NT2/D1 (cell line): ENCODE data around the gene SLIT3.
"Not testable (repeated sequence)": the region's sequence is repeated elsewhere in the genome, so short reads cannot be mapped to it uniquely, and the experiment has no call there.

ENCODE experiments used
- DNase-seq: peaks from one replicate; pipeline ENCODE4 v3.0.0-alpha.2; 2011; ENCODE audit warnings: low read depth, low spot score
- H3K27me3 ChIP-seq: 2 replicates; pipeline ENCODE4 v1.6.0; 2011; ENCODE audit warnings: mild to moderate bottlenecking; ENCODE audit not compliant: insufficient read length, insufficient read depth
- H3K36me3 ChIP-seq: 2 replicates; pipeline ENCODE4 v1.6.1; 2011; ENCODE audit warnings: mild to moderate bottlenecking, low read length, mixed read lengths; ENCODE audit not compliant: insufficient read depth, insufficient read length
- H3K4me1 ChIP-seq: 2 replicates; pipeline ENCODE4 v1.5.1; 2011; ENCODE audit not compliant: insufficient read depth, insufficient read length
- H3K4me3 ChIP-seq: 2 replicates; pipeline ENCODE4 v1.5.1; 2011; ENCODE audit warnings: low read depth; ENCODE audit not compliant: insufficient read length
- H3K9ac ChIP-seq: 2 replicates; pipeline ENCODE4 v1.6.0; 2011; ENCODE audit warnings: low read depth; ENCODE audit not compliant: insufficient read length
- H3K9me3 ChIP-seq: 2 replicates; pipeline ENCODE4 v1.5.1; 2011; ENCODE audit warnings: mild to moderate bottlenecking, low read length; ENCODE audit not compliant: insufficient read depth
- SUZ12 ChIP-seq: IDR thresholded peaks from 2 replicates; pipeline ENCODE4 v1.6.1; 2011; ENCODE audit not compliant: insufficient read length, insufficient read depth; ENCODE audit errors: extremely low read depth
- YY1 ChIP-seq: IDR thresholded peaks from 2 replicates; pipeline ENCODE4 v1.6.1; 2011; ENCODE audit not compliant: insufficient read length, insufficient read depth
- ZNF274 ChIP-seq: IDR thresholded peaks from 2 replicates; pipeline ENCODE4 v1.6.1; 2011; ENCODE audit warnings: mild to moderate bottlenecking, low read depth, low read length

Gene SLIT3

GRCh38 chr5:169219351-169219750 lies 81.6 kb downstream of the SLIT3 start:
- H3K36me3 ChIP-seq = no peaks in the 10 kb centered on the region
- DNase-seq = no peak
- no peak overlapping the region for H3K4me3 ChIP-seq
- H3K9me3 ChIP-seq = no peaks in the 10 kb centered on the region
- TF ChIP-seq ZNF274 (no peak), YY1 (no peak), SUZ12 (no peak)
- H3K4me1 ChIP-seq = peaks cover 2% of the 10 kb centered on the region
- H3K9ac ChIP-seq = no peak overlapping the region
- no peaks in the 10 kb centered on the region for H3K27me3 ChIP-seq

DNA sequence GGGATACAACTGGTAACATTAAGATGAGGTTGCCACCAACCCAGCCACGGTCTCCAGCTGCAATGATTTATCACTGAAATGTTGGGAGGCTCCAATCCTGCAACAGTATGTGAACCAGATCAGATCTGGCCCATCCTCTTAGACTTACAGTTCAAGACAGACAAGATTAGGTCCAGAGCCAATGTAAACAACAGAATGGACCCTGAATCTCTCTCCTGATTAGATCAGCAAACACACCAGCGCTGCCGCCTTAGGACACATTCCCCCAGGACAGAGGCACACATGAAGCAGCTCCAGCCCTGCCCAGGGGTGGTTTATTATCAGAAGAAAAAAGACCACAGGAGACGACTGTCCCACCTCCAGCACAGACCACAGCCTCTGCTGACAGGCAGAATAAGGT lies 82.1 kb downstream of the SLIT3 start:
- TF ChIP-seq YY1 = no peak
- TF ChIP-seq ZNF274 = no peak
- no peak for TF ChIP-seq SUZ12
- no peak for DNase-seq
- no peak overlapping the region for H3K4me3 ChIP-seq
- H3K9ac ChIP-seq = no peak overlapping the region
- no peaks in the 10 kb centered on the region for H3K36me3 ChIP-seq
- H3K4me1 ChIP-seq = peaks cover 2% of the 10 kb centered on the region
- no peaks in the 10 kb centered on the region for H3K9me3 ChIP-seq
- no peaks in the 10 kb centered on the region for H3K27me3 ChIP-seq

DNA sequence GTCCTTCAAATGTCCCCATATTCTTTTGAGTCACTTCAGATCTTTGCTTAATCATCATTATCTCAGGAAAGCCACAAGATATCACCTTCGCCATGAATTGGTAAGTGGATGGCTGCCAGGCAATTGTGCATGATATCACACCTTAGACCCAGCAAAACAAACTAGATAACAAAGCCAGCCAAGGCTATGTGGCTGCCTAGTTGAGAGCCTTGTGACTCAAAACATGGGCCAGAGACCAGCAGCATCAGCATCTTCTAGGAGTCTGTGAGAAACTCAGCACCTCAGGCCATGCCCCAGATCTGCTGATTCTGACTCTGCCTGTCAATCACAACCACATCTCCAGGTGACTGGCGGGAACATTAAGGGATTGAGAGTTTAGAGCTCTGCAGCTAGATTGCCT lies 82.8 kb downstream of the SLIT3 start:
- no peak for TF ChIP-seq SUZ12
- no peak for TF ChIP-seq YY1
- no peak for TF ChIP-seq ZNF274
- Histone ChIP-seq H3K4me1 (peaks cover 2% of the 10 kb centered on the region), H3K9ac (no peak overlapping the region), H3K4me3 (no peak overlapping the region), H3K36me3 (no peaks in the 10 kb centered on the region), H3K27me3 (no peaks in the 10 kb centered on the region), H3K9me3 (no peaks in the 10 kb centered on the region)
- no peak for DNase-seq

DNA sequence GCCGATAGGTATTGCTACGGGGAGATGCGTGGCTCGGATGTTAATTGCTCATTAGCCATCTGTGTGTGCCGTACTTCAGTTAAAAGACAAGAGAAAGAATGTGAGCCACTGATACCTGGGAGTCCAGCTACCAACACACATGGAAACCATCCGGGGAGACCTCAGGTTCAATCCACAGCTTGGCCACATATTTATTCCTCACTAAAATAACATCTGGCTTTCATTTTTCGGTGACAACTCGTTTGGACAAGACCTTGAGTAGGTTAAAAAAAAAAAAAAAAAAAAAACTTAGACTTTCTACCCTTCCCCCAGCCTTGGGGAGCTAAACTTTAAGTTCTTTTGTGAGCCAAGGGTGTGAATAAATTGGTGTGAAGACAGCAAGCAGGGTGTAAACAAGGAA lies 84.1 kb downstream of the SLIT3 start:
- no peak for DNase-seq
- TF ChIP-seq YY1 (no peak), SUZ12 (no peak), ZNF274 (no peak)
- Histone ChIP-seq H3K4me1 (peaks cover 2% of the 10 kb centered on the region), H3K9ac (no peak overlapping the region), H3K27me3 (no peaks in the 10 kb centered on the region), H3K9me3 (no peaks in the 10 kb centered on the region), H3K36me3 (no peaks in the 10 kb centered on the region), H3K4me3 (no peak overlapping the region)

GRCh38 chr5:169213479-169213878 lies 87.5 kb downstream of the SLIT3 start:
- H3K9ac ChIP-seq = no peak overlapping the region
- no peak for TF ChIP-seq ZNF274
- TF ChIP-seq SUZ12 = no peak
- no peak for TF ChIP-seq YY1
- H3K27me3 ChIP-seq = no peaks in the 10 kb centered on the region
- H3K9me3 ChIP-seq = no peaks in the 10 kb centered on the region
- no peaks in the 10 kb centered on the region for H3K36me3 ChIP-seq
- DNase-seq = no peak
- H3K4me1 ChIP-seq = peaks cover 2% of the 10 kb centered on the region
- no peak overlapping the region for H3K4me3 ChIP-seq

- H3K9me3 ChIP-seq, H3K36me3 ChIP-seq, H3K27me3 ChIP-seq, H3K4me3 ChIP-seq, H3K9ac ChIP-seq, DNase-seq, H3K4me1 ChIP-seq: not testable (repeated sequence)
Measured at GRCh38 chr5:169211761-169212160, 89.2 kb downstream of the SLIT3 start.

- Histone ChIP-seq H3K4me1 (peaks cover 2% of the 10 kb centered on the region), H3K4me3 (no peak overlapping the region), H3K9me3 (peaks cover 8% of the 10 kb centered on the region), H3K36me3 (no peaks in the 10 kb centered on the region), H3K27me3 (no peaks in the 10 kb centered on the region), H3K9ac (no peak overlapping the region)
- no peak for DNase-seq
- TF ChIP-seq ZNF274 (no peak), SUZ12 (no peak), YY1 (no peak)
Measured at GRCh38 chr5:169204788-169205400, 96.0 kb downstream of the SLIT3 start.

GRCh38 chr5:169202969-169203368 lies 98.0 kb downstream of the SLIT3 start:
- Histone ChIP-seq H3K36me3 (no peaks in the 10 kb centered on the region), H3K4me1 (peaks cover 3% of the 10 kb centered on the region), H3K9me3 (peaks cover 8% of the 10 kb centered on the region), H3K4me3 (no peak overlapping the region), H3K27me3 (no peaks in the 10 kb centered on the region), H3K9ac (no peak overlapping the region)
- no peak for DNase-seq
- TF ChIP-seq SUZ12 = no peak
- no peak for TF ChIP-seq ZNF274
- TF ChIP-seq YY1 = no peak
